HCT116 (cell line): ENCODE data around the gene ACBD7.

Experiments
- EGR1 ChIP-seq: IDR thresholded peaks from 2 replicates; pipeline ENCODE4 v1.6.1; 2012; ENCODE audit warnings: low read depth
- EZH2phosphoT487 ChIP-seq: fragments of 200-600 bp; IDR thresholded peaks from 2 replicates; pipeline ENCODE4 v1.6.1; 2018; ENCODE audit warnings: antibody characterized with exemption, borderline replicate concordance
- FOSL1 ChIP-seq: IDR thresholded peaks from 2 replicates; pipeline ENCODE4 v1.6.1; 2012; ENCODE audit warnings: low read depth
- JUND ChIP-seq: IDR thresholded peaks from 2 replicates; pipeline ENCODE4 v1.6.1; 2012
- POLR2A ChIP-seq: IDR thresholded peaks from 2 replicates; pipeline ENCODE4 v1.7.0; 2011; ENCODE audit warnings: borderline replicate concordance; ENCODE audit not compliant: insufficient read depth, insufficient read length; ENCODE audit errors: extremely low read depth
- POLR2AphosphoS5 ChIP-seq: IDR thresholded peaks from 2 replicates; pipeline ENCODE4 v1.6.1; 2011; ENCODE audit warnings: mild to moderate bottlenecking, low read depth, low read length, moderate library complexity
- RAD21 ChIP-seq: IDR thresholded peaks from 2 replicates; pipeline ENCODE4 v1.6.1; 2012; ENCODE audit warnings: low read depth, mild to moderate bottlenecking
- SIN3A ChIP-seq: IDR thresholded peaks from 2 replicates; pipeline ENCODE4 v1.6.1; 2012; ENCODE audit warnings: low read depth
- SP1 ChIP-seq: IDR thresholded peaks from 2 replicates; pipeline ENCODE4 v1.6.1; 2012; ENCODE audit warnings: low read depth
- ZFX ChIP-seq: fragments of 450-650 bp; IDR thresholded peaks from 2 replicates; pipeline ENCODE4 v1.6.1; 2017
- ZNF274 ChIP-seq: fragments of 200-500 bp; sonication (Bioruptor generic); IDR thresholded peaks from 2 replicates; pipeline ENCODE4 v1.6.1; 2014; ENCODE audit warnings: mild to moderate bottlenecking, low read depth, low read length, inconsistent platforms
- TF ChIP-seq, protein P1 (sequence below), 3 experiments: fragments of 200-600 bp in 1 of 3; sonication (generic) in 1 of 3; IDR thresholded peaks in 2 of 3; conservative IDR thresholded peaks in 1 of 3; 2 replicates each; pipeline ENCODE4 v1.5.1; 2012 to 2017; ENCODE audit warnings: low read depth in 2 of 3, low read length in 2 of 3, antibody characterized with exemption in 1 of 3, borderline replicate concordance in 1 of 3, control low read depth in 1 of 3, mild to moderate bottlenecking in 1 of 3, mixed read lengths in 1 of 3, mixed run types in 1 of 3, moderate library complexity in 1 of 3; ENCODE audit not compliant: insufficient read depth in 1 of 3
- TF ChIP-seq, protein P2 (sequence below): IDR thresholded peaks from 2 replicates; pipeline ENCODE4 v1.6.1; 2012; ENCODE audit warnings: low read depth
- TF ChIP-seq, protein P3 (sequence below): IDR thresholded peaks from 2 replicates; pipeline ENCODE4 v1.6.1; 2012

DNA sequence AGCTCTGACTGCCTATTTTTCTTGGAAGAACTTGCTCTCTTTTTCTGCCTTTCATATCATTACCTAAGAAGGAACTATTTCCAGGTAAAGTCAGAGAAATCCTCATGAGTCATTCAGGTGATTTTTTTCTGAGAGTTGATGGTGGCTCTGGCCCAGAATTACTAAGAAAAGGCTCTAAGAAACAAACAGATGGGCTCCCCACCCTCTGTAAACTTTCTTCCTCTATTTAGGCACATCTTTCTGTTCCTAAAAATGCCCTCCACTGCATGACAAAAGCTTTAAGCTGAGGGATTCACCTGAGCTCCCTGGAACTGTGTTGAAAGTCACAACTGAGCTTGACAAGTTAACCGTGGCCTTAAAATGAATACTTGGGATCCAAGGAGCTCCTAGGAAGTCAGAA, 43.2 kb downstream of the ACBD7 start:
- TF ChIP-seq, protein P1, sequence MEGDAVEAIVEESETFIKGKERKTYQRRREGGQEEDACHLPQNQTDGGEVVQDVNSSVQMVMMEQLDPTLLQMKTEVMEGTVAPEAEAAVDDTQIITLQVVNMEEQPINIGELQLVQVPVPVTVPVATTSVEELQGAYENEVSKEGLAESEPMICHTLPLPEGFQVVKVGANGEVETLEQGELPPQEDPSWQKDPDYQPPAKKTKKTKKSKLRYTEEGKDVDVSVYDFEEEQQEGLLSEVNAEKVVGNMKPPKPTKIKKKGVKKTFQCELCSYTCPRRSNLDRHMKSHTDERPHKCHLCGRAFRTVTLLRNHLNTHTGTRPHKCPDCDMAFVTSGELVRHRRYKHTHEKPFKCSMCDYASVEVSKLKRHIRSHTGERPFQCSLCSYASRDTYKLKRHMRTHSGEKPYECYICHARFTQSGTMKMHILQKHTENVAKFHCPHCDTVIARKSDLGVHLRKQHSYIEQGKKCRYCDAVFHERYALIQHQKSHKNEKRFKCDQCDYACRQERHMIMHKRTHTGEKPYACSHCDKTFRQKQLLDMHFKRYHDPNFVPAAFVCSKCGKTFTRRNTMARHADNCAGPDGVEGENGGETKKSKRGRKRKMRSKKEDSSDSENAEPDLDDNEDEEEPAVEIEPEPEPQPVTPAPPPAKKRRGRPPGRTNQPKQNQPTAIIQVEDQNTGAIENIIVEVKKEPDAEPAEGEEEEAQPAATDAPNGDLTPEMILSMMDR (IDR thresholded peaks at IDR 0.05 in 2 of 3, conservative IDR thresholded peaks at IDR 0.05 in 1 of 3; ENCODE audit: borderline replicate concordance in 1 of 3, insufficient read depth in 1 of 3, low read depth in 2 of 3, low read length in 2 of 3) = no peak
- TF ChIP-seq, protein P2, sequence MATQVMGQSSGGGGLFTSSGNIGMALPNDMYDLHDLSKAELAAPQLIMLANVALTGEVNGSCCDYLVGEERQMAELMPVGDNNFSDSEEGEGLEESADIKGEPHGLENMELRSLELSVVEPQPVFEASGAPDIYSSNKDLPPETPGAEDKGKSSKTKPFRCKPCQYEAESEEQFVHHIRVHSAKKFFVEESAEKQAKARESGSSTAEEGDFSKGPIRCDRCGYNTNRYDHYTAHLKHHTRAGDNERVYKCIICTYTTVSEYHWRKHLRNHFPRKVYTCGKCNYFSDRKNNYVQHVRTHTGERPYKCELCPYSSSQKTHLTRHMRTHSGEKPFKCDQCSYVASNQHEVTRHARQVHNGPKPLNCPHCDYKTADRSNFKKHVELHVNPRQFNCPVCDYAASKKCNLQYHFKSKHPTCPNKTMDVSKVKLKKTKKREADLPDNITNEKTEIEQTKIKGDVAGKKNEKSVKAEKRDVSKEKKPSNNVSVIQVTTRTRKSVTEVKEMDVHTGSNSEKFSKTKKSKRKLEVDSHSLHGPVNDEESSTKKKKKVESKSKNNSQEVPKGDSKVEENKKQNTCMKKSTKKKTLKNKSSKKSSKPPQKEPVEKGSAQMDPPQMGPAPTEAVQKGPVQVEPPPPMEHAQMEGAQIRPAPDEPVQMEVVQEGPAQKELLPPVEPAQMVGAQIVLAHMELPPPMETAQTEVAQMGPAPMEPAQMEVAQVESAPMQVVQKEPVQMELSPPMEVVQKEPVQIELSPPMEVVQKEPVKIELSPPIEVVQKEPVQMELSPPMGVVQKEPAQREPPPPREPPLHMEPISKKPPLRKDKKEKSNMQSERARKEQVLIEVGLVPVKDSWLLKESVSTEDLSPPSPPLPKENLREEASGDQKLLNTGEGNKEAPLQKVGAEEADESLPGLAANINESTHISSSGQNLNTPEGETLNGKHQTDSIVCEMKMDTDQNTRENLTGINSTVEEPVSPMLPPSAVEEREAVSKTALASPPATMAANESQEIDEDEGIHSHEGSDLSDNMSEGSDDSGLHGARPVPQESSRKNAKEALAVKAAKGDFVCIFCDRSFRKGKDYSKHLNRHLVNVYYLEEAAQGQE = no peak
- no peak for TF ChIP-seq POLR2A
- TF ChIP-seq RAD21 = no peak
- no peak for TF ChIP-seq JUND
- TF ChIP-seq EGR1 = no peak
- no peak for TF ChIP-seq POLR2AphosphoS5
- no peak for TF ChIP-seq EZH2phosphoT487
- no peak for TF ChIP-seq SP1
- TF ChIP-seq, protein P3, sequence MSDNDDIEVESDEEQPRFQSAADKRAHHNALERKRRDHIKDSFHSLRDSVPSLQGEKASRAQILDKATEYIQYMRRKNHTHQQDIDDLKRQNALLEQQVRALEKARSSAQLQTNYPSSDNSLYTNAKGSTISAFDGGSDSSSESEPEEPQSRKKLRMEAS = no peak
- no peak for TF ChIP-seq ZNF274
- no peak for TF ChIP-seq ZFX
- TF ChIP-seq FOSL1 = no peak
- TF ChIP-seq SIN3A = no peak
